HAP-1 (cell line): Measurements from ENCODE around the gene BRINP3.
"Not testable (repeated sequence)": the region's sequence is repeated elsewhere in the genome, so short reads cannot be mapped to it uniquely, and the experiment has no call there.

ENCODE experiments used
- DNase-seq, 2 experiments: peaks; one replicate each; pipeline ENCODE4 v3.0.0-alpha.2; 2016 to 2020; ENCODE audit warnings: low spot score in 2 of 2
- H3K27me3 ChIP-seq: fragments of 250-450 bp; sonication (Bioruptor Pico); 2 replicates; pipeline ENCODE4 v1.5.1; 2020; ENCODE audit warnings: low read depth, mild to moderate bottlenecking, moderate library complexity
- H3K36me3 ChIP-seq: fragments of 250-450 bp; sonication (Bioruptor Pico); replicated peaks from 2 replicates; pipeline ENCODE4 v1.5.1; 2020; ENCODE audit warnings: mild to moderate bottlenecking
- H3K4me1 ChIP-seq: fragments of 250-450 bp; sonication (Bioruptor Pico); 2 replicates; pipeline ENCODE4 v1.5.1; 2020; ENCODE audit warnings: mild to moderate bottlenecking
- H3K4me3 ChIP-seq: fragments of 250-450 bp; sonication (Bioruptor Pico); 2 replicates; pipeline ENCODE4 v1.5.1; 2020; ENCODE audit warnings: mild to moderate bottlenecking, moderate library complexity
- H3K9me3 ChIP-seq: fragments of 250-450 bp; sonication (Bioruptor Pico); 2 replicates; pipeline ENCODE4 v1.5.1; 2020; ENCODE audit warnings: mild to moderate bottlenecking, moderate library complexity
- in situ Hi-C: fragments of 300-500 bp; cut with MboI; formaldehyde crosslinking; loops from 3 replicates; pipeline ENCODE4 v1.14.3; 2020; ENCODE audit warnings: low sequenced_read_pairs, inconsistent platforms, mixed read lengths

BRINP3 gene

GRCh38 chr1:190477762-190478148 lies at the start of gene BRINP3:
BRINP3 (minus strand) TSS chr1:190477864.
- H3K9me3 ChIP-seq: no peaks in the 10 kb centered on the region
- no peaks in the 10 kb centered on the region for H3K36me3 ChIP-seq
- DNase-seq: peak in 1 of 2 experiments; percentile 12
- in situ Hi-C loops: no loop called here
- H3K4me3 ChIP-seq: peak within 1 kb of the TSS; percentile 34
- no peaks in the 10 kb centered on the region for H3K27me3 ChIP-seq
- H3K4me1 ChIP-seq: peaks cover 23% of the 10 kb centered on the region

- H3K4me3 ChIP-seq: no peak overlapping the region
- no peaks in the 10 kb centered on the region for H3K36me3 ChIP-seq
- H3K4me1 ChIP-seq: no peaks in the 10 kb centered on the region
- no peaks in the 10 kb centered on the region for H3K9me3 ChIP-seq
- in situ Hi-C loops: no loop called here
- DNase-seq: no peak
- H3K27me3 ChIP-seq: no peaks in the 10 kb centered on the region
These were observed 33.9 kb upstream of the BRINP3 start for GRCh38 chr1:190511554-190511953.

DNA sequence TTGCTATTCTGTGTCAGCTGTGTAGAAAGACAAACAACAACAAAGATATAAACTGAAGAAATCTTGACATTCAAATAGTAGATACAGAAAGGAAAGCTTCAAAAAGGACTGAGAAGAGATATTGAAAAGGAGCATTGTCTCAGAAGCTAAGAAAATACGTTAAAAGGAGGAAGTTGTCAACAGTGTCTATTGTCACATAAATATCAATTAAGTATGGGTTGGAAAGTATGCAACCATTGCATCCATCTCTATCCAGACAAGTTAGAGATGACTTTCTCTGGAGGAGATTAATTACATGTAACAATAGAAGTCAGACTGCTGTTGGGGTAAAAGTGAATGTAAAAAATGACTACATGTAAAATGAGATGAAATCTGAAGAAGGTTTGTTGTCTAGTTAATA lies 29.7 kb upstream of the BRINP3 start:
- DNase-seq: no peak
- in situ Hi-C loops: no loop called here
- Histone ChIP-seq H3K4me3 (no peak overlapping the region), H3K4me1 (no peaks in the 10 kb centered on the region), H3K36me3 (no peaks in the 10 kb centered on the region), H3K9me3 (no peaks in the 10 kb centered on the region), H3K27me3 (no peaks in the 10 kb centered on the region)

GRCh38 chr1:190504539-190504938 lies 26.9 kb upstream of the BRINP3 start:
- H3K4me3 ChIP-seq, H3K4me1 ChIP-seq, H3K9me3 ChIP-seq, H3K36me3 ChIP-seq, H3K27me3 ChIP-seq, DNase-seq, in situ Hi-C loops: not testable (repeated sequence)

GRCh38 chr1:190497565-190497964 lies 19.9 kb upstream of the BRINP3 start:
- Histone ChIP-seq H3K27me3 (no peaks in the 10 kb centered on the region), H3K36me3 (no peaks in the 10 kb centered on the region), H3K9me3 (no peaks in the 10 kb centered on the region), H3K4me3 (no peak overlapping the region), H3K4me1 (no peaks in the 10 kb centered on the region)
- no peak for DNase-seq
- in situ Hi-C loops: no loop called here

GRCh38 chr1:190494451-190494850 lies 16.8 kb upstream of the BRINP3 start:
- in situ Hi-C loops: no loop called here

GRCh38 chr1:190491404-190491803 lies 13.7 kb upstream of the BRINP3 start:
- in situ Hi-C loops: no loop called here
- Histone ChIP-seq H3K9me3 (no peaks in the 10 kb centered on the region), H3K27me3 (no peaks in the 10 kb centered on the region; the same call in 1 of the 2 replicates), H3K4me3 (no peak overlapping the region), H3K36me3 (no peaks in the 10 kb centered on the region), H3K4me1 (no peaks in the 10 kb centered on the region)
- DNase-seq: no peak

More at GRCh38 chr1:190494451-190494850, 16.8 kb upstream of the BRINP3 start:
- H3K36me3 ChIP-seq: no peaks in the 10 kb centered on the region
- H3K4me3 ChIP-seq: no peak overlapping the region
- no peaks in the 10 kb centered on the region; the same call in 1 of the 2 replicates for H3K27me3 ChIP-seq
- DNase-seq: no peak
- H3K4me1 ChIP-seq: no peaks in the 10 kb centered on the region
- H3K9me3 ChIP-seq: no peaks in the 10 kb centered on the region

- Histone ChIP-seq H3K36me3 (no peaks in the 10 kb centered on the region), H3K4me3 (no peak overlapping the region), H3K9me3 (no peaks in the 10 kb centered on the region), H3K27me3 (no peaks in the 10 kb centered on the region), H3K4me1 (peaks cover 4% of the 10 kb centered on the region)
- in situ Hi-C loops: no loop called here
- DNase-seq: no peak
These were observed 6.4 kb upstream of the BRINP3 start for GRCh38 chr1:190484045-190484444.

DNA sequence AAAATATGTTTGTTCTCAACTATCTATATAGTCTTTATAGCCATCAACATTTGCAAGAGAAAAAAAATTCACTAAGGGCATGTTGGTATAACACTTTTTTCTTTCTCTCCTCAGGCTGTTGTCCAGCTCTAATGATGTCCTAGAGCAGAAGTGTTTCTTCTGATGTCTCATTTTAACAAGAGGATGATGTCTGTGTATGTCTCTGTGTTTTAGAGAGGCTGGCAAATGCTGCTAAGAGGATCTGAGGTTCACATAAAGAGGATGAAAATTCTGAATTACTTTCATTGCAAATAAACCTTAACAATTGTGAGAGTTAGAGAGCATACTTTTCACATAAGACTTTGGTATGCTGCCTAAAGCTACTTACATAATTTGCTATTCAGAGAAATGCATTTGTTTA lies 2.6 kb upstream of the BRINP3 start:
- Histone ChIP-seq H3K27me3 (no peaks in the 10 kb centered on the region), H3K9me3 (no peaks in the 10 kb centered on the region), H3K36me3 (no peaks in the 10 kb centered on the region), H3K4me3 (no peak overlapping the region), H3K4me1 (peaks cover 14% of the 10 kb centered on the region)
- in situ Hi-C loops: no loop called here
- DNase-seq: no peak

DNA sequence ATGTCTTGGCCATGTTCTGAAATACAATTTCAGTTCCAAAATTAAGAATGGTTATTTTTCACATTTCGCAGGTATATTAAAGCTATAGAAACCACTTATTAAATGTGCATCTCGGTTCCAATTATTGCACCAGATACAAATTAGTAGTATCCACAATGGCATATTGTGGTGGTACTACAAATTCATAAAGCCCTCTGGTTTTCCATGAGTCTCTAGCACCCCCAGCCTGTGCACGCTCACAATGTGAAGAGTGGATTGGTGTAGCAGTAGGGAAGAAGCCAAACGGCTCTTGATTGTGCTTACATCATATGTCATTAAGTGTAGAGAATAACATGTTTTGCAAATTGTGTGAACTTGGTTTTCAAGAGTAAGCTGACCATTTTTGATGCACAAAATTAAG lies 1.9 kb upstream of the BRINP3 start:
- DNase-seq: peak; percentile 5 to 41
- Histone ChIP-seq H3K4me3 (peak overlapping the region; percentile 34), H3K4me1 (peaks cover 19% of the 10 kb centered on the region), H3K9me3 (no peaks in the 10 kb centered on the region), H3K27me3 (no peaks in the 10 kb centered on the region), H3K36me3 (no peaks in the 10 kb centered on the region)
- in situ Hi-C loops: no loop called here

DNA sequence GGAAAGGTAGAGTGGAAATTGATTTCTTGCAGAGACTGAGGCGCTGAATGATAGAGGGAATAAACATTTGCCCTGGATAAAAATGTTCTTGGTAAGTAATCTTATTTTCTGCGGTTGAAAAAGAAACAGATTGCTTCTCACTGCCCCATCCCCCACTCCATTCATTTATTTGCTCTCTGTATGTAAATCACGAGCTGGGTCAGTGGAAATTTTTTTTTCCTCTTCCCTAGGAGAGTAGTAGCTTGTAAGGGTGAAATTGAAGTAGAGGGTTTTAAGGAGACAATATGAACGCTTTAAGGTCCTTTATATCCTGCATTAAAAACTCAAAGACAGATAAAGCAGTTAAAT lies 1.4 kb upstream of the BRINP3 start:
- peak overlapping the region; percentile 34 for H3K4me3 ChIP-seq
- H3K4me1 ChIP-seq: peaks cover 23% of the 10 kb centered on the region
- no peaks in the 10 kb centered on the region for H3K9me3 ChIP-seq
- H3K27me3 ChIP-seq: no peaks in the 10 kb centered on the region
- in situ Hi-C loops: no loop called here
- H3K36me3 ChIP-seq: no peaks in the 10 kb centered on the region
- peak; percentile 28 to 55 for DNase-seq

GRCh38 chr1:190478149-190479049 lies 735 bp upstream of the BRINP3 start:
- Histone ChIP-seq H3K27me3 (no peaks in the 10 kb centered on the region), H3K36me3 (no peaks in the 10 kb centered on the region), H3K4me3 (peak overlapping the region; percentile 34), H3K9me3 (no peaks in the 10 kb centered on the region), H3K4me1 (peaks cover 23% of the 10 kb centered on the region)
- DNase-seq: peak; percentile 69 to 71
- in situ Hi-C loops: no loop called here

GRCh38 chr1:190476806-190477205 lies 858 bp downstream of the BRINP3 start:
- no peaks in the 10 kb centered on the region for H3K36me3 ChIP-seq

GRCh38 chr1:190476321-190476720 lies 1.3 kb downstream of the BRINP3 start:
- Histone ChIP-seq H3K27me3 (no peaks in the 10 kb centered on the region), H3K9me3 (no peaks in the 10 kb centered on the region), H3K4me1 (peaks cover 23% of the 10 kb centered on the region), H3K36me3 (no peaks in the 10 kb centered on the region), H3K4me3 (peak overlapping the region; percentile 27; the same call in 1 of the 2 replicates)
- in situ Hi-C loops: no loop called here
- DNase-seq: no peak

More at GRCh38 chr1:190476806-190477205, 858 bp downstream of the BRINP3 start:
- H3K4me1 ChIP-seq: peaks cover 23% of the 10 kb centered on the region
- no peaks in the 10 kb centered on the region for H3K27me3 ChIP-seq
- in situ Hi-C loops: no loop called here
- no peaks in the 10 kb centered on the region for H3K9me3 ChIP-seq
- no peak for DNase-seq
- H3K4me3 ChIP-seq: no peak overlapping the region
